GM23338 (cell line): ENCODE data around the gene MAPK9. TPM values are rescaled to one million over a fixed set of nuclear protein-coding genes. Genes with fewer than 3 reads are reported as not detected.

Experiments used
- ATAC-seq: fragments of 200-7000 bp; cut with Tn5 transposase; 3 replicates; pipeline ENCODE4 v1.9.1; 2020
- DNase-seq: peaks from one replicate; pipeline ENCODE4 v3.0.0-alpha.2; 2015; ENCODE audit warnings: low spot score
- H2AFZ ChIP-seq: fragments of 200-600 bp; sonication (generic); 2 replicates; pipeline ENCODE4 v1.8.0; 2016; ENCODE audit warnings: antibody characterized with exemption, mild to moderate bottlenecking, moderate library complexity
- H3F3A ChIP-seq: fragments of 200-600 bp; sonication (generic); replicated peaks from 2 replicates; pipeline ENCODE4 v1.8.0; 2017; ENCODE audit warnings: antibody characterized with exemption, mixed run types, low read depth
- H3K27ac ChIP-seq: fragments of 200-600 bp; sonication (generic); 2 replicates; pipeline ENCODE4 v1.6.1; 2016; ENCODE audit warnings: low read depth
- H3K27me3 ChIP-seq: fragments of 200-600 bp; sonication (generic); 2 replicates; pipeline ENCODE4 v1.8.0; 2016; ENCODE audit warnings: mild to moderate bottlenecking, mixed run types, moderate library complexity; ENCODE audit not compliant: insufficient read depth
- H3K36me3 ChIP-seq: fragments of 200-600 bp; sonication (generic); 2 replicates; pipeline ENCODE4 v1.8.0; 2016; ENCODE audit warnings: mild to moderate bottlenecking; ENCODE audit not compliant: insufficient read depth
- H3K4me1 ChIP-seq: fragments of 200-600 bp; sonication (generic); 2 replicates; pipeline ENCODE4 v1.8.0; 2016; ENCODE audit warnings: mild to moderate bottlenecking, moderate library complexity; ENCODE audit not compliant: insufficient read depth
- H3K4me2 ChIP-seq: fragments of 200-600 bp; sonication (generic); 2 replicates; pipeline ENCODE4 v1.7.1; 2017; ENCODE audit warnings: mixed run types
- H3K4me3 ChIP-seq: fragments of 200-600 bp; sonication (generic); 2 replicates; pipeline ENCODE4 v1.6.1; 2016; ENCODE audit warnings: mixed run types
- H3K79me2 ChIP-seq: fragments of 200-600 bp; sonication (generic); replicated peaks from 2 replicates; pipeline ENCODE4 v1.8.0; 2017; ENCODE audit warnings: mild to moderate bottlenecking; ENCODE audit not compliant: insufficient read depth
- H3K9me2 ChIP-seq: fragments of 200-600 bp; sonication (generic); 2 replicates; pipeline ENCODE4 v1.8.0; 2017; ENCODE audit not compliant: insufficient read depth
- H4K20me1 ChIP-seq: fragments of 200-600 bp; sonication (generic); replicated peaks from 2 replicates; pipeline ENCODE4 v1.8.0; 2017; ENCODE audit warnings: mild to moderate bottlenecking; ENCODE audit not compliant: insufficient read depth
- H3K27ac Mint-ChIP-seq: 2 replicates; pipeline ENCODE4 v1.8.0; 2020; ENCODE audit warnings: inconsistent platforms, mild to moderate bottlenecking, moderate library complexity, mixed read lengths
- H3K27me3 Mint-ChIP-seq: 3 replicates; pipeline ENCODE4 v1.8.0; 2022; ENCODE audit warnings: low read depth, mild to moderate bottlenecking, moderate library complexity, mixed read lengths, inconsistent platforms; ENCODE audit not compliant: insufficient read depth, poor library complexity
- H3K36me3 Mint-ChIP-seq: 3 replicates; pipeline ENCODE4 v1.8.0; 2021; ENCODE audit warnings: low read depth, mild to moderate bottlenecking, inconsistent platforms, moderate library complexity, mixed read lengths
- H3K4me1 Mint-ChIP-seq: 3 replicates; pipeline ENCODE4 v1.8.0; 2020; ENCODE audit warnings: mild to moderate bottlenecking, inconsistent platforms, mixed read lengths
- H3K4me3 Mint-ChIP-seq: 3 replicates; pipeline ENCODE4 v1.8.0; 2021; ENCODE audit warnings: moderate library complexity, mild to moderate bottlenecking, inconsistent platforms, mixed read lengths
- H3K9me3 Mint-ChIP-seq: 3 replicates; pipeline ENCODE4 v1.8.0; 2020; ENCODE audit warnings: moderate library complexity, mild to moderate bottlenecking, inconsistent platforms, mixed read lengths
- EZH2 ChIP-seq: fragments of 200-600 bp; sonication (generic); IDR thresholded peaks from one replicate; pipeline ENCODE4 v1.8.0; 2017; ENCODE audit warnings: antibody characterized with exemption, mild to moderate bottlenecking, low read depth; ENCODE audit not compliant: unreplicated experiment
- EZH2phosphoT487 ChIP-seq: fragments of 200-600 bp; sonication (generic); IDR thresholded peaks from one replicate; pipeline ENCODE4 v1.8.1; 2018; ENCODE audit warnings: antibody characterized with exemption; ENCODE audit not compliant: unreplicated experiment
- JUNB ChIP-seq: IDR thresholded peaks from one replicate; pipeline ENCODE4 v1.6.1; 2016; ENCODE audit warnings: antibody characterized with exemption; ENCODE audit not compliant: unreplicated experiment
- NANOG ChIP-seq: IDR thresholded peaks from 2 replicates; pipeline ENCODE4 v1.6.1; 2016; ENCODE audit warnings: antibody characterized with exemption, borderline replicate concordance
- POLR2AphosphoS5 ChIP-seq: IDR thresholded peaks from 2 replicates; pipeline ENCODE4 v1.6.1; 2016; ENCODE audit warnings: antibody characterized with exemption, low read depth
- STAT1 ChIP-seq: IDR thresholded peaks from one replicate; pipeline ENCODE4 v1.6.1; 2016; ENCODE audit warnings: antibody characterized with exemption; ENCODE audit not compliant: unreplicated experiment
- ZNF114 ChIP-seq: fragments of 250-450 bp; sonication (Bioruptor Pico); IDR thresholded peaks from 2 replicates; pipeline ENCODE4 v1.5.0; 2020; ENCODE audit warnings: mild to moderate bottlenecking, moderate library complexity
- ZNF331 ChIP-seq: fragments of 250-450 bp; sonication (Bioruptor Pico); IDR thresholded peaks from 2 replicates; pipeline ENCODE4 v1.5.0; 2020; ENCODE audit warnings: low read depth, mild to moderate bottlenecking, moderate library complexity
- polyA plus RNA-seq: library from polyadenylated mRNA; unstranded; fragments of >200 nt; fragmentation: Nextera tagmentation; extraction: Ambion mirVana; gene quantifications from 2 replicates; pipeline ENCODE4 v1.2.1, GENCODE V29; 2016
- total RNA-seq: library from RNA; depleted of rRNA; stranded (reverse); fragments of >200 nt; shearing (Covaris generic); gene quantifications from 2 replicates; pipeline ENCODE4 v1.2.3, GENCODE V29; 2014
- TF ChIP-seq, protein P1 (sequence below): IDR thresholded peaks from one replicate; pipeline ENCODE4 v1.6.1; 2018; ENCODE audit warnings: antibody characterized with exemption; ENCODE audit not compliant: unreplicated experiment
- TF ChIP-seq, protein P2 (sequence below), 2 experiments: fragments of 200-600 bp in 1 of 2; sonication (generic) in 1 of 2; conservative IDR thresholded peaks; 2 replicates each; pipeline versions ENCODE4 v1.5.1 to v1.6.1; 2016 to 2017; ENCODE audit warnings: antibody characterized with exemption in 2 of 2, low read depth in 2 of 2, mild to moderate bottlenecking in 2 of 2, moderate library complexity in 1 of 2

Gene MAPK9
- total and polyA plus RNA-seq, 2 experiments from 2014 or later: 16.8 to 37.0 TPM

DNA sequence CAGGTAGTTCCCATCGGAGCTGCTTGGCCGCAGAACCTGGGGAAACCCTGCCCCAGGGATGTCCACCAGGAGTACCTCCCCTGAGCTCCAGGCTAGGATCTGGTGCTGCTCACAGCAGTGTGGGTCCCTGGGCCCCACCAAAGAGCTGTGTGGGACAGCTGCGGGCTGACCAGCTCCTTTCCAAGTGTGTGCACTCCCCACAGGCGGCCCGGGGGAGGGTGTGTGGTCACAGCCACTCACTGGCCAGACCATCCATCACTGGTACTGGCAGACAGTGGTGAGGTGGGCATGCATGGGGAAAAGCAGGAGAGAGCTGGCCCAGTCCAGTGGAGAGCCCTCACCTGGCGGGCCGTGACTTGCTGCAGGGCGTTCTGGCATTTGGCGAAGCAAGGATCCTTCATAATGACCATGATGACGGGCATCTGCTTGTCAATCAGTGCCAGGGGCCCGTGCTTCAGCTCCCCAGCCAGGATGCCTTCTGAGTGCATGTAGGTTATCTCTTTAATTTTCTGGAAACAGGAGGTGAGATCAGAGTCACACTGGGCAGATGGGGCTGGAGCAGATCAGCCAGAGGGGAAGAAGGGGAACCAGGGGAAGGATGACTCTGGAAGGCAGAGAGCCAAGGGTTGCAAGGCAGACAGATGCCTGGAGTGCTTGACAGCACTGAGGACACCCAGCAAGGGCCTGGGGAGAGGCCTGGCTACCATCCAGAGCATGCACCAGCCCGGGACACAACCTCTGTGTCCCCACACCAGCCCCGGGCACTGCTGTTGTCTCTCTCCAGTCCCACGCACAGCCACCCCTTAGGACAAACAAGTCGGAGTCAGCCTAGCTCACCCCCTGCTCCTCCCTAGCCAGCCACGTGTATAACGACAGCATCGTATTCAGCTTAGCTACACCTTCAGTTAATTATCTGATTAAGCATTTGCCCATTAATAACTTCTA lies 12.8 kb upstream of the MAPK9 start:
- H4K20me1 ChIP-seq: peaks cover 17% of the 10 kb centered on the region
- no peaks in the 10 kb centered on the region for H3K4me1 ChIP-seq
- H3F3A ChIP-seq: 0 out of 2 replicates have a peak, but pooled peaks cover 7% of the 10 kb centered on the region
- H3K4me3 ChIP-seq: no peak overlapping the region
- peaks cover 16% of the 10 kb centered on the region for H3K27me3 Mint-ChIP-seq
- H3K4me2 ChIP-seq: no peak overlapping the region
- no peaks in the 10 kb centered on the region for H3K79me2 ChIP-seq
- H3K9me2 ChIP-seq: no peaks in the 10 kb centered on the region
- H3K4me3 Mint-ChIP-seq: no peak overlapping the region; the same call in 2 of the 3 replicates
- no peaks in the 10 kb centered on the region for H3K27me3 ChIP-seq
- no peak for DNase-seq
- H3K4me1 Mint-ChIP-seq: peaks cover 5% of the 10 kb centered on the region
- ATAC-seq: no peak
- H3K36me3 ChIP-seq: peaks cover 30% of the 10 kb centered on the region
- H3K36me3 Mint-ChIP-seq: peaks cover 90% of the 10 kb centered on the region
- TF ChIP-seq, protein P1, sequence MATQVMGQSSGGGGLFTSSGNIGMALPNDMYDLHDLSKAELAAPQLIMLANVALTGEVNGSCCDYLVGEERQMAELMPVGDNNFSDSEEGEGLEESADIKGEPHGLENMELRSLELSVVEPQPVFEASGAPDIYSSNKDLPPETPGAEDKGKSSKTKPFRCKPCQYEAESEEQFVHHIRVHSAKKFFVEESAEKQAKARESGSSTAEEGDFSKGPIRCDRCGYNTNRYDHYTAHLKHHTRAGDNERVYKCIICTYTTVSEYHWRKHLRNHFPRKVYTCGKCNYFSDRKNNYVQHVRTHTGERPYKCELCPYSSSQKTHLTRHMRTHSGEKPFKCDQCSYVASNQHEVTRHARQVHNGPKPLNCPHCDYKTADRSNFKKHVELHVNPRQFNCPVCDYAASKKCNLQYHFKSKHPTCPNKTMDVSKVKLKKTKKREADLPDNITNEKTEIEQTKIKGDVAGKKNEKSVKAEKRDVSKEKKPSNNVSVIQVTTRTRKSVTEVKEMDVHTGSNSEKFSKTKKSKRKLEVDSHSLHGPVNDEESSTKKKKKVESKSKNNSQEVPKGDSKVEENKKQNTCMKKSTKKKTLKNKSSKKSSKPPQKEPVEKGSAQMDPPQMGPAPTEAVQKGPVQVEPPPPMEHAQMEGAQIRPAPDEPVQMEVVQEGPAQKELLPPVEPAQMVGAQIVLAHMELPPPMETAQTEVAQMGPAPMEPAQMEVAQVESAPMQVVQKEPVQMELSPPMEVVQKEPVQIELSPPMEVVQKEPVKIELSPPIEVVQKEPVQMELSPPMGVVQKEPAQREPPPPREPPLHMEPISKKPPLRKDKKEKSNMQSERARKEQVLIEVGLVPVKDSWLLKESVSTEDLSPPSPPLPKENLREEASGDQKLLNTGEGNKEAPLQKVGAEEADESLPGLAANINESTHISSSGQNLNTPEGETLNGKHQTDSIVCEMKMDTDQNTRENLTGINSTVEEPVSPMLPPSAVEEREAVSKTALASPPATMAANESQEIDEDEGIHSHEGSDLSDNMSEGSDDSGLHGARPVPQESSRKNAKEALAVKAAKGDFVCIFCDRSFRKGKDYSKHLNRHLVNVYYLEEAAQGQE: no peak
- TF ChIP-seq NANOG (no peak), ZNF114 (CRISPR knock-in tag) (no peak), EZH2phosphoT487 (no peak), ZNF331 (CRISPR knock-in tag) (no peak), STAT1 (no peak), JUNB (no peak)
- TF ChIP-seq, protein P2, sequence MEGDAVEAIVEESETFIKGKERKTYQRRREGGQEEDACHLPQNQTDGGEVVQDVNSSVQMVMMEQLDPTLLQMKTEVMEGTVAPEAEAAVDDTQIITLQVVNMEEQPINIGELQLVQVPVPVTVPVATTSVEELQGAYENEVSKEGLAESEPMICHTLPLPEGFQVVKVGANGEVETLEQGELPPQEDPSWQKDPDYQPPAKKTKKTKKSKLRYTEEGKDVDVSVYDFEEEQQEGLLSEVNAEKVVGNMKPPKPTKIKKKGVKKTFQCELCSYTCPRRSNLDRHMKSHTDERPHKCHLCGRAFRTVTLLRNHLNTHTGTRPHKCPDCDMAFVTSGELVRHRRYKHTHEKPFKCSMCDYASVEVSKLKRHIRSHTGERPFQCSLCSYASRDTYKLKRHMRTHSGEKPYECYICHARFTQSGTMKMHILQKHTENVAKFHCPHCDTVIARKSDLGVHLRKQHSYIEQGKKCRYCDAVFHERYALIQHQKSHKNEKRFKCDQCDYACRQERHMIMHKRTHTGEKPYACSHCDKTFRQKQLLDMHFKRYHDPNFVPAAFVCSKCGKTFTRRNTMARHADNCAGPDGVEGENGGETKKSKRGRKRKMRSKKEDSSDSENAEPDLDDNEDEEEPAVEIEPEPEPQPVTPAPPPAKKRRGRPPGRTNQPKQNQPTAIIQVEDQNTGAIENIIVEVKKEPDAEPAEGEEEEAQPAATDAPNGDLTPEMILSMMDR (conservative IDR thresholded peaks at IDR 0.05; ENCODE audit: low read depth in 2 of 2): no peak
- no peak overlapping the region for H3K27ac ChIP-seq
- H3K9me3 Mint-ChIP-seq: no peaks in the 10 kb centered on the region
- H2AFZ ChIP-seq: no peak overlapping the region
- H3K27ac Mint-ChIP-seq: no peak overlapping the region; the same call in 1 of the 2 replicates

DNA sequence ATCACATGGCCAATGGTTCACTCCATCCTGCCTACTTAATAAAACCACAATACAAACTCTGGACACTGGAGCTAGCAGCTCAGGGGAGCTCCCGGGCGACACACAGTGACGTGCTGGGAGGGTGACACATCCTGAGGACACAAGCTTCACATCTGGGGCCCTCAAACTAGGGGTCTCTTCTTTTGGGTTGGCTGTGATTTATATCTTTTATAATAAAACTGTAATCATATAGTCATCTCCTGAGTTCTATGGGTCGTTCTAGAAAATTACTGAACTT lies 12.1 kb upstream of the MAPK9 start:
- no peak overlapping the region for H3K4me2 ChIP-seq
- peaks cover 18% of the 10 kb centered on the region for H3K27me3 Mint-ChIP-seq
- peaks cover 30% of the 10 kb centered on the region for H3K36me3 ChIP-seq
- no peaks in the 10 kb centered on the region for H3K79me2 ChIP-seq
- ATAC-seq (no peak), DNase-seq (no peak)
- H3K4me3 ChIP-seq: no peak overlapping the region
- no peaks in the 10 kb centered on the region for H3K9me2 ChIP-seq
- peaks cover 17% of the 10 kb centered on the region for H4K20me1 ChIP-seq
- peaks cover 5% of the 10 kb centered on the region for H3K4me1 Mint-ChIP-seq
- peaks cover 85% of the 10 kb centered on the region for H3K36me3 Mint-ChIP-seq
- peaks cover 3% of the 10 kb centered on the region; the same call in 1 of the 3 replicates for H3K9me3 Mint-ChIP-seq
- no peak overlapping the region for H3K4me3 Mint-ChIP-seq
- no peaks in the 10 kb centered on the region for H3K27me3 ChIP-seq
- no peaks in the 10 kb centered on the region for H3K4me1 ChIP-seq
- no peak overlapping the region for H3K27ac ChIP-seq
- 0 out of 2 replicates have a peak, but pooled peaks cover 7% of the 10 kb centered on the region for H3F3A ChIP-seq
- no peak overlapping the region for H3K27ac Mint-ChIP-seq
- no peak overlapping the region for H2AFZ ChIP-seq
- no peak for TF ChIP-seq POLR2AphosphoS5
- TF ChIP-seq EZH2: no peak
- TF ChIP-seq, protein P1: no peak
